HG03103 (cell line): ENCODE measurements around the gene NSFL1C.
A peak's percentile ranks its signal among the peaks of the same experiment; 100 is the strongest.

Source experiments
- ATAC-seq: cut with Tn5 transposase; IDR thresholded peaks from one replicate; pipeline ENCODE4 v1.9.1; 2021; ENCODE audit warnings: low read depth; ENCODE audit not compliant: unreplicated experiment

The NSFL1C gene

DNA sequence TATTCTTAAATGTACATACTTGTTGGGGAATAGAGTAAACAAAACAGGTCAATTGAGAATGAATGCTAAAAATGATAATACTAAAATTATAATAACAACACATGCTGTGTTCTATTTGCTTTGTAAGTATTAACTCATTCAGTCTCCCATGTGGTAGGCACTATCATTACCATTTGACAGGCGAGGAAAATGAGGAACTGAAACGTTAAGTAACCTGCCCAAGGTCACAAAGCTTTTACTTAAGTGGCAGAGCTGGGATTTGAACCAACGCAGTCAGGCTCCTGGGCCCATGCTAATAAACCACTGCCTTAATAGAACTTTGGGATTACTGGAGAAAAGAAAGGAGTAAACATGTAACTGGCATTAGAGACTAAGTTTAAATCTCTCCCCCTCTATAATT is 3.8 kb downstream of the NSFL1C start:
- ATAC-seq = no peak

DNA sequence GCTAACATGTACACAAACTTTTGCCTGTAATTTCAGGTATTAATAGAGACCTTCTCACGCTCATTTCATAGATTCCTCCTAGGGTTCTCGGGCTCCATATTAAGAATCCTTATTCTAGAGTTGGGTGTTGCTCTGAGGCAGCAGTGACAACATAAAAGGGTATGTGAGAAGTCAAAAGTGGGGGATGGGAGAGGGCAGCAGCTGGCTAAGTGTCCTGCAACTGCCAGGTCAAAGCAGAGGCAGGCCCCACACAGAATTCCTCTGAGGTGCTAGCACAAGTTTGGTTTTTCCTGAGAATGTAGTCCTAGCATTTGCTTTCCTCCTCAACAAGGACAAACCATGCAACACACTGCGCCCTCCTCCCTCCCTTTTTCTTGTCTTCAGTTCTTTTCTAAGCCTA is 4.6 kb downstream of the NSFL1C start:
- ATAC-seq = no peak

DNA sequence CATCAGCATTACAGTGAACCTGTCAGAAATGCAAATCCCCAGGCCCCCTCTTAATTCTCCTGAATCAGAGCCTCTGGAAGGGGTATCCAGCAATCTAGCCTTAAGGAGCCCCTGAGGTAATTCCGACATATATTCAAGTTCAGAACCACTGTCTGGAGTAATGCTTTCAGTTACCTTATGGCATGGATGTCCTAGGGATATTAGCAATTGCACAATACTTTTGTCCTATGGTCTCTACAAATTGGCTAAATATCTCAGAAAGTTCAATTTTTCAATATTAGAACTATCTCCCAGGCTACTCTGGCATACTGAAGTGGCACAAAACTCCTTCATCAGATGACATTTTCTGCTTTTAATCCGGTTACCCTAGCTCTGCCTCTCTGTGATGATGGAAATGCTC is 6.4 kb downstream of the NSFL1C start:
- no peak for ATAC-seq

DNA sequence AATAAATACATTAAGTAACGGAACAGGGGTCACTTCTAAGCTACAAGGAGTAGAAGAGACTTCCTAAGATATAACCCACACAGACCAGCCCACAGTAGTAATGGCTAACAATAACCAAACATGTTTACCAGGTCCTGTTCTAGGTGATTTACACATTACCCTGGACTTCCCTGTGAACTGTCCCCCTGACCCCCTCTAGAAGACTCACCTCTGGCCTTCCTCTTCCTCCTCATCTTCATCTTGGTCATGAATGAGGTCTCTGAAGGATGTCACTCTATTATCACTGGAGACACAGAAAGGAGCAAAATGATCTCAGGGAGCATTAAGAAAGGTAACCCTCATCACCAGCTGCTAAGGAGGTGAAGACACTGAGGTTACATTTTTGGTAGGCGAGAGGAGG is 8.7 kb downstream of the NSFL1C start:
- no peak for ATAC-seq

DNA sequence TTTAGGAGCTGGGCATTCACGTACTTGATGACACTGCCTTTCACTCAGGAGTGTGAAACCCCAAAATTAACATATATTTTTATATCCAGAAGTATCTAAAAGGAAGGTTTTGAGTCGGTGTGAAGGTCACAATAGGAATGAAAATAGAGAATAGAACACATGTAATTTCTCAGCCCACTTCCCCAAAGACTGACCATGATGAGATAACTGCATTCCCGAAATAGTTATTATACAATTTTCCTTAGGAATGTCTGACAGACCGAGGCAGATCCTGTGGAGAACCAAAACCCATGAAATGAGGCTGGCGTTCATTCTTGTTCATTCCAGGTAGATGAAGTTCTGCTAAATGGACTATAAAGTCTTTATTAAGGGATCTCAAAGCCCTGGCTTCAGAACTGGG is 10.3 kb downstream of the NSFL1C start:
- no peak for ATAC-seq

DNA sequence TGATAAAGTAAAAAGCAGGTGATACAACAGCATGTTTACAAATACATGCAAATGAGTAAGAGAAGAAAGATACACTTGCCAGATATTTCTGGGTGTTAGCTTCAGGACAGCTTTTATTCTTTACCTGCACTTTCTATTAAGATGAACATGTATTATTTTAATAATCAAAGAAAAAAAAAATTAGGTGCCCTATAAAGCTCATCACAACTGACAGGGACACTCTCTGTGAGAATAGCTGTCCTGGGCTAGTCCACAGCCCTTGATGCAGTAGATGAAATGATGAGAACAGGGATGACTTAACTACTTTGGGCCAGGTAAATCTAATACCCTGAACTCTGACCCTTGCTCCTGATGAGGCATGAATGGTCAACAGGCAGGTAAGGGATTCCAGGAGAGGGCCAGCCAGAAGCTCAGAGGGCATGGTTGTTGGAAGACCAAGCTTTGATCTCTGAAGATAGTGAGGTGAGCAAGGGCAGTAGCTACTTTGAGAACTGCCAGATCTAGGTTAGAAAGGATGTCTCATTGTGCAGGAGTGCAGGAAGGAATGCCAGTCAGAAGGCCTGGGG is 15.6 kb downstream of the NSFL1C start:
- no peak for ATAC-seq

DNA sequence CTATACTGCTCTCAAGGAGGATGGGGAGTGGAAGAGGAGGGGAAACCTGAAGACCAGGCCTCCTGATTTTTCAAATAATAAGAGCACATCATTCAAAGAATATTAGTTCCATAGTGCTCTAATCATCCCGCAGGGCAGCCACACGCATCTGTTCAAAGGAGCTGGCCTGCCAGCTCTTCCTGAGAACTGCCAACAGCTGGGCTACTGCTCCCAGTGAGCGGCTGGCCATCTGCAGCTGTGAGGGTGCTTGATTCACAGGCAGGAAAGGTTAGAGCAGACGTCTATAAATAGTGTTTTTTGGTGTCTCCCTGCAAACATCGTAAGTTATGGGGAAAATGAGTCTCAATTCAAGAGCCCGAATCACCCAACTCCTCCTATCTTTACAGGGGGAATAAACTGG is 17.3 kb downstream of the NSFL1C start:
- ATAC-seq = no peak

DNA sequence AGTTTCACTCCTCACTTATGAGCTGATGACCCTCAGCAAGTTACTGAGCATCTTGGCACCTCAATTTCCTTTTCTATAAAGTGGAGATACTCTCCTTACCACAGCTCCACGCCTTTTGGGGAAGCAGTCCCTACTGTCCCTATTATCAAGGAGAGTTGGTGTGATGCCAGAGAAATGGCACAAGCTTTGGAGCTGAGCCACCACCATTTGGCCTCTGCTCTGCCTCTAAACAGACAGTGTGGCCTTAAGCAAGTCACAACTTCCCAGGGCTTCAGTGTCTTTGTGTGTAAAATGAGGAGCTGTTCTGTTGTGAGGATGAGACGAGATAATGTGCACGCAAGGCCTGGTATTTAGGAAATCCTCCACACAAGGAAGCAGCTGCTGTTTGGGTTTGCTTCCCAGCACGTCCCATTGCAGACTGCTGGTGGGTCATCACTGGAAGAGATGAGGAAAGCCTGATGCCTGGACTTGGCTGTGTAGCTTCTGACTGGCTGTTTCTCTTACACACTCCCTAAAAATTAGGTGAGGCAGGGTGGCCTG is 18.5 kb downstream of the NSFL1C start:
- no peak for ATAC-seq

DNA sequence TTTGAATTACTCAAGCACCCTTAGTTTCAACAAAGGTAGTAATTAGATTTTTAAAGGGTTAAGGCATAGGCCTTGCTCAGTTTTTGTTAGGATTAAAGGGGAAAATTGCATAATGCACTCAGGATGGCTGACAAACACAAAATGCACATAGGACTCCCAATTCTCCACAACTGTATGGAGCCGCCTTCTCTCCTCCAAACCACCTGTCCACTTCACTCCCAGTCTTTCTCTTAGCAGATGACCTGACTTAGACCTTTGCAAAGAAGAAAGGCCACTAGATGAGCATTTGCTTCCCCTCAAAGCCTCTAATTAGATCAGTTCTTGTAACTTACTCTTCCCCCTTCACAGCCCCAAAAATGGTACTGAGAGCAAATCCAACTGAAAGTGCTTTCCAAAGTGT is 20.1 kb downstream of the NSFL1C start:
- no peak for ATAC-seq

DNA sequence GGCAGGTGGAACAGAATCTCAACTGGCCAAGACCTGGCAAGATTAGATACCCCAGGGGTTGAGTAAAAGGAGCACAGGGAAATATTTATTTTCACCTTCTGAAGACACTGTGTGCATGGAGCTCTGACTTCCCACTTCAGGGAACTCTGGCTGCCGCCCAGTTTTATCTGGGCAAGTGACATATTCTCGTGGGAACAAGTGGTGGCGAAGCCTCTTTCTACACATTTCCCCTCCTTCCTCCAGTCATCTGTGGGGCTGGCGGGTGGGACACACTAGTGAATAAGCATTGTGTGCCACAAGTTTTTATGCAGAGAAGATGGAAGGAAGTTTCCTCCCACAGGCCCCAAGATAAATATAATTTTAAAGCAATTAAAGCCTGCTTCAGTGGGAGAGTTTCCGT is 23.6 kb downstream of the NSFL1C start:
- ATAC-seq = no peak

DNA sequence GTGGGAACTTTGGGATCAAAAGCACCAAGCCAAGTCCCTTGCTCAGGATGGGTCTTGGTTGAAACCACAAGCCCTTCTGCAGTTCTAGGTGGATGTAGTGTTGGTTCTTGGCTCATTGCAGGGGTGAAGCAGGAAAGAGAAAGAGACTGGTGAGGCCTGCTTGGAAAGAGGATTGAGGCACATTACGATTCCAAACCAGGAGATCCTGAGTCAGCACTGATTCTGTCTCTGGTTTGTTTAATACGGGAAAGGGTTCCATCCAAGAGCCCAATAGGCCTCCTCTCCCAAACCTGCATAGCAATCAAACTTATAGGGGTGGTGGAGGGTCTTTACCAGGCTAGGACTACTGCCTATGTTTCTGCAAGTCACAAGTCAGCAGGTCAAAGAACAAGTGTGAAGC is 24.3 kb downstream of the NSFL1C start:
- ATAC-seq = no peak

DNA sequence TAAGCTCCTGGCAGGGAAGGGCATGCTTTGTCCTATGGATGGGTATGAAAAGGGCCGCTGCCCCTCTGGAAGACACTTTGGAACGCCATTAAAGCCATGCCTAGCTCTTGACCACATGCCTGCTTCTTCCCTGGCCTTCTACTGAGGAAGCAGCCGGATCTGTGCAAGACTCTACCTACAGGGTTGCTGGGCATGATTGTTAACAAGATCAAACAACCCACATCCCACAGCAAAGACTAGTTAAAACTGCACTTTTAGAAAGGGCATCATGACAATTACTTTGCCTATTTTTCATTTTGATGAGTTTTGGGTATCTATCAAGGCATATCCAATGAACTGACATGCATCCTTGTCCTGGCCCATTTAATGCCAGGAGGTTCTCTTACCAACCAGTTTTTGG is 25.5 kb downstream of the NSFL1C start:
- no peak for ATAC-seq

DNA sequence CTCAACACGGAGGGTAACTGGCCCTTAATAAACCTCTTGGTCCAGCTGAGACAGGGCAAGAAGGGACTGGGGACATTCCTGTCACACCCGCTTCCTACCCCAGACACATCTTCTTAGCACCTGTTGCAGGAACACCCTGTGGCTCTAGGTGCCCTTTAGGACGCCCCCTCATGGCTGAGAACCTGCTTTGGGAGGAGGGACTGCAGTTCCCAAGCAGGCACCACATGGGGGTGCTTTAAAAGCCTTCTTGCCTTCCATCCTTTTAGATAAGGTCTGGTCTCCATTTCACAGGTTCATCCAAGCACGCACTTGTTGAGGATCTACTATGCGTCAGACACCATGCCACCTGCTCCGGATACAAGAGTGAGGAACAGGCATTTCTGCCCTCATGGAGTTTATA is 26.6 kb downstream of the NSFL1C start:
- no peak for ATAC-seq

DNA sequence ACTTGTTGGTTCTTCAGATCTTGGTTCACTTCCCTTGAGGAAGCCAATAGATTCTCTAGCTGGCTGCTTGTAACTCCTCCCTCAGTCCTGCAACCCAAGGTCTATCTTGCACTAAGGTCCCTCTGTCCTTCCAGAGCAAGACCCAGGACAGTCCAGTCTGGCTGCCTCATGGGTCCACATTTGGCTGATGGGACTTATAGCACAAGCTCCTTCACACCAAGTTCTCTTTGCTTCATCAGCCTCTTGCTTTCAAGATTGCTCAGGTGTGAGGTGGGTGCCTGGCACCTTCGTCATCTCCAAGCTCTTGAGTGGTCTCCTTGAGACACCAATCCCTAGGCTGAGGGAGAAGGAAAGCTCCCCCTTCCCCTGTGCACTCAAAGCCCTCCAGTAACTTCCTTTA is 28.3 kb downstream of the NSFL1C start:
- ATAC-seq = no peak

DNA sequence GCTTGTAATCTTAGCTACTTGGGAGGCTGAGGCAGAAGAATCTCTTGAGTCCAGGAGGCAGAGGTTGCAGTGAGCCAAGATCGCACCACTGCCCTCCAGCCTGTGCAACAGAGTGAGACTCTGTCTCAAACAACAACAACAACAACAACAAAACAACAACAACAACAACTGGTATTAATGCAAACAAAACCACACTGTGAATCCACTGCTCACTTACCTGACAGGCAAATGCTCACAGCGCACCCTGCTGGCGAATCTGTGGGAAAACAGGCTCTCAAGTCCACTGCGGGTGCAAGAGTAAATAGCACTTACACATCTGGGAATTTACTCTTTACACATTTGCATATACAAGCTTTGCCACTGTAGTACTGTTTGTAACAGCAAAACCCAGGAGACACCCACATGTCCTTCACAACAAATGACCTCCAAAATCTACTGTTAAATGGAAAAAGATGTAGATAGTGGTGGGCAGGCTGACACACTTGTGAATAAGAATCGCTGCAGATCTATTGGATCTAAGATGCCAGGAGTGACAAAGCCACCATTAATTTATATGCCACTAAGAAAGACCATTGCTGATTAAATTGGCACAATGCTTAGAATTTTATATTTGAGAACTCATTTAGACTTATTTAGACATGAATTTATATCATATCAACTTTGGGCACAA is 29.3 kb downstream of the NSFL1C start:
- ATAC-seq = no peak

DNA sequence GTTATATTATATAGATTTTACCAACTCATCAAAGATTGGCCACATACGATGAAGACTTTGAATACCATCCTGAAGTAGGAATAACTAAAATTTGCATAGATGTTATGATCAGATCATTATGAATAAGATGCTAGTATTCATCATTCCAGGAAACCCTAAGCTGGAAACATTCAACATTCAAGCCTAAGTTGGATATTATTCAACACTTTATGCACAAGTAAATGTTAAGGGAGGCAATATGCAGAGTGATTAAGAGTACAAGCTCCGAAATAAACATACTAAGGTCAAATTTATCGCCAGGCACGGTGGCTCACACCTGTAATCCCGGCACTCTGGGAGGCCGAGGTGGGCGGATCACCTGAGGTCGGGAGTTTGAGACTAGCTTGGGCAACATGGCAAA is 30.4 kb downstream of the NSFL1C start:
- no peak for ATAC-seq

DNA sequence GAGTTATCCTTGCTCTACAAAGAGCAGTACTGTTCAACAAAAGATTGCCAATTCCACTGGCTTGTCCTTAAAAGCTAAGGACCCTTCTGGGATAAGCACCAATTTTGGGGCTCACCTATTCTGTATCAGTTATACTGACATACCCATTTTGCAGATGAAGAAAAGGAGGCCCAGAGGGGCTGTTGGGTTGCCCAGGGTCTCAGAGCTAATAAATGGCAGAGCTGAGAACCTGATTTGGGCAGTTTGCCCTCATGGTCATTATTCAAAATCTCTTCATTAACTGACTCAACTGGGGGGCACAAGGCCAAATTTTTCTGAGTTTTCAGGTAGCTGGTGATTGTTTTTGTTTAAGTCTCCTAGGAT is 31.3 kb downstream of the NSFL1C start:
- no peak for ATAC-seq

DNA sequence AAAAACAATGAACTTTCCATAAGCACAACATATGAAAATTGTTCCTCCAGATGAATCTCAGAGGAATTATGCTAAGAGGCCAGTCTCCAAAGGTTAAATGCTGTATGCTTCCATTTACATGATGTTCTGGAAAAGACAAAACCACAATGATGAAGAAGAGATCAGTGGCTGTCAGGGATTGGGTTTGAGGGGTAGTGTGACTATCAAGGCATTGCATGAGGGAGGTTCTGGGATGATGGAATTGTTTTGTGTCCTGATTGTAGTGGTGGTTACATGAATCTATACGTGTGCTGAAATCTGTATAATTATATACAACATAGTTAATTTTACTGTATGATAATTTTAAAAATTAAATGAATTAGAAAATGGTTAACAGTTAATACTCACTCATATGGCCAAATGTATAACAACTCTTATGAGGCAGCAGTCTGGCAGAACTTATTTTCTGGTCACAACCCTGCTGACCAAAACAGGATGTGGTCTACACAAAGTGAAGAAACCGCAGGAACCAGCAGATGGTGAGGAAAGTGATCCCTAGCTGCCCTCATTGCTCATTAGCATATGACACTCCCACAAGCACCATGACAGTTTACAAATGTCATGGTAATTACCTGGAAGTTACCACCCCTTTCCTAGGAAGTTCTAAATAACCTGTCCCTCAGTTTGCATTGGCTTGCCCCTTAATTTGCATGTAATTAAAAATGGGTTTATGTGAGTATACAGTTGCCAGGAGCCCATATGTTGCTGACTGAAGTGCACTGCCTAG is 31.9 kb downstream of the NSFL1C start:
- peak; percentile 87 for ATAC-seq

DNA sequence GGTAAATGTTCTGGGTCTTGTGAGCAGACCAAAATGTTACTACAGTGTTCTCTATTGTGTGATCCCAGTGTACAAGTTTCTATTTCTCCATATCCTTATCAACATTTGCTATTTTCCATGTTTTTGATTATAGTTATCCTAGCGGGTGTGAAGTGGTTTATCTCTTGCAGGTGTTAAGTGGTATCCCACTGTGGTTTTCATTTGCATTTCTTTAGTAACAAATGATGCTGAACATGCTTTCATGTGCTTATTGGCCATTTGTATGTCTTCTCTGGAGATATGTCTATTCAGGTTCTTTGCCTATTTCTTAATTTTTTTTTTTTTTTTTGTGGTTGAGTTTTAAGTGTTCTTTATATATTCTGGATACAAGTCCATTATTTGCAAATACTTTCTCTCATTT is 35.5 kb downstream of the NSFL1C start:
- ATAC-seq = no peak

DNA sequence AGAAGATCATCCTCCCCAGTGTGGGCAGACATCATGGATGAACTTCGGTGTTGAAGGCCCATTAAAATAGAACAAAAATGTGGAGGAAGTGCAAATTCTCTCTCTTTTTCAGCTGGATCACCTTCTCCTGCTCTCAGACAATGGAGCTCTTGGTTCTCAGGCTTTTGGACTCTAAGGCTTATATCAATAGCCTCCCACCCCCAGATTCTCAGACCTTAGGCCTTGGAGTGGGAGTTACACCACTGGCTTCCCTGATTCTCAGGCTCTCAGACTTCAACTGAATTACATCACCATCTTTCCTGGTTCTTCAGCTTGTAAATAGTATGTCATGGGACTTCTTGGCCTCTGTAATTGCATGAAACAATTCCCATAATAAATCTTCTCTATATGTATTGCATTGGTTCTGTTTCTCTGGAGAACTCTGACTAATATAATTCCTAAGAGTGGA is 36.6 kb downstream of the NSFL1C start:
- ATAC-seq = no peak

DNA sequence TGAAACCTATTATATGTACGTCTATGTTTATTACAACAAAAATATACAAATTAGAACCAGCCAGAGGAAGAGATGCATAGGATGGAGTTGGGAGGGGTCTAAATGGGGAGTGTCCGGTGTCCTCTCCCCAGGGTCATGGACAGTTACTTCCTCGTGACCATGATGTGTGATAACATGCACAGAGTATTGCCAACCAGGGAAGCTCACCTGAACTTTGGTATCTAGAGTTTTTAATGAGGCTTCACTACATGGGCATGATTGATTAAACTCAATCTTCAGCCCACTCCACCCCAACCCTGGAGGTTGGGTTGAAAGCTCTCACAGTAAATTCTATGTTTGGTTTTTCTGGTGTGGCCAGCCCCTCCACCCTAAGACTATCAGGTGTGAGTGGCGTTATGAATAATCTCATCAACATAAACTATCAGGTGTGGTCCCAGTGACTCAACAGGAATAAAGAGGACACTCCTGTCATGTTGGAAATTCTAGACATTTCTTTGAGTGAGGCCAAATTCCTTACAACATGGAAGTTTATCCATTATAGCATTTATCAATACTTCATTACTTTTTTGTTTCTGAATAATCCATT is 37.4 kb downstream of the NSFL1C start:
- ATAC-seq = no peak
